ENCODE results near the gene ACAA1. TPM values are rescaled to one million over a fixed set of nuclear protein-coding genes. Genes with fewer than 3 reads are reported as not detected.
A peak's percentile ranks its signal among the peaks of the same experiment; 100 is the strongest.
"Not testable (repeated sequence)": the region's sequence is repeated elsewhere in the genome, so short reads cannot be mapped to it uniquely, and the experiment has no call there.

ACAA1 gene
- total and polyA plus RNA-seq, 9 of the 15 experiments (the other 6 are each of a cell fraction or from before 2014, with no cell fraction given), result 4.0 to 88.9 (median 57.2) TPM

GRCh38 chr3:38083871-38084333, 53.0 kb downstream of the ACAA1 start:
- WGBS (ENCODE audit: insufficient coverage, low coverage, missing lambda C conversion rate), result 54% methylated on average over 13 of the region's 13 CpGs
- intact Hi-C loops (cut with micrococcal nuclease), result no loop called here
- H3K4me3 ChIP-seq, result no peak overlapping the region
- no peak for ATAC-seq
- POLR2A ChIA-PET, result interaction anchor here (0.7 kb wide), 1 partner anchor 18 kb away, joined by 3 read pairs; no protein-coding TSS in a partner anchor
- no peaks in the 10 kb centered on the region for H4K20me1 ChIP-seq (replicated peaks; ENCODE audit: control insufficient read depth, insufficient read depth, low read length)
- no peaks in the 10 kb centered on the region for H3K4me1 ChIP-seq (replicated peaks in 1 of 2; ENCODE audit: control insufficient read depth in 2 of 2, insufficient read depth in 2 of 2, low read length in 2 of 2)
- FAIRE-seq, result peak; percentile 29
- H3K27me3 ChIP-seq (ENCODE audit: control insufficient read depth in 2 of 2, insufficient read depth in 2 of 2, low read length in 2 of 2), result peaks cover 12 to 15% of the 10 kb centered on the region in 2 experiments; a peak in 4 of 5 replicates
- no peaks in the 10 kb centered on the region for H3K79me2 ChIP-seq (ENCODE audit: control insufficient read depth, insufficient read depth, low read length)
- no peaks in the 10 kb centered on the region for H3K36me3 ChIP-seq (ENCODE audit: control insufficient read depth, insufficient read depth, low read length)
- no peak overlapping the region for H3K9ac ChIP-seq (ENCODE audit: insufficient read depth in 1 of 2, low read depth in 2 of 2, low read length in 2 of 2)
- H3K9me3 ChIP-seq (replicated peaks; ENCODE audit: control insufficient read depth, insufficient read depth, low read depth, low read length), result peaks cover 7% of the 10 kb centered on the region
- H3K4me2 ChIP-seq (ENCODE audit: insufficient read depth, low read length), result no peak overlapping the region
- CTCF ChIA-PET (ENCODE audit: low intra/inter-chr PET ratio), result no interaction called here
- peaks cover 2% of the 10 kb centered on the region for H3K9me1 ChIP-seq (ENCODE audit: control insufficient read depth, insufficient read depth, low read length)
- DNase-seq (ENCODE audit: extremely low read depth in 1 of 4, low spot score in 3 of 4), result no peak
- in situ Hi-C loops (cut with MboI), result no loop called here
- peak in 1 of 2 experiments; percentile 32; a peak in 1 of 3 replicates for TF ChIP-seq CBX3 (IDR thresholded peaks at IDR 0.05; ENCODE audit: borderline replicate concordance in 1 of 2, low read length in 2 of 2)
- no peak for TF ChIP-seq ARID3B (CRISPR knock-in tag; IDR thresholded peaks at IDR 0.05; ENCODE audit: borderline replicate concordance)
- TF ChIP-seq TFAP4 (CRISPR knock-in tag; IDR thresholded peaks at IDR 0.05; ENCODE audit: borderline replicate concordance), result 0 out of 2 replicates have a peak, but pooled peaks have one; percentile 0
- TF ChIP-seq ZNF644 (tag; IDR thresholded peaks at IDR 0.05; ENCODE audit: low read depth), result no peak
- peak; percentile 92 for TF ChIP-seq ZBTB33 (CRISPR knock-in tag; IDR thresholded peaks at IDR 0.05)
- TF ChIP-seq ZNF121 (CRISPR knock-in tag; conservative IDR thresholded peaks at IDR 0.05), result 0 out of 2 replicates have a peak, but pooled peaks have one; percentile 14
- H2AFZ ChIP-seq (ENCODE audit: low read depth, low read length), result no peak overlapping the region
- H3K27ac ChIP-seq (ENCODE audit: extremely low read depth, low read depth, low read length), result no peak overlapping the region
- no TSS peak for BruUV-seq (replicated peaks)

- H3K9ac ChIP-seq (ENCODE audit: insufficient read depth in 1 of 2, low read depth in 2 of 2, low read length in 2 of 2); H3K9me3 ChIP-seq (replicated peaks; ENCODE audit: control insufficient read depth, insufficient read depth, low read depth, low read length); ATAC-seq; H3K79me2 ChIP-seq (ENCODE audit: control insufficient read depth, insufficient read depth, low read length); H4K20me1 ChIP-seq (replicated peaks; ENCODE audit: control insufficient read depth, insufficient read depth, low read length); CTCF ChIA-PET (ENCODE audit: low intra/inter-chr PET ratio); H3K27me3 ChIP-seq (ENCODE audit: control insufficient read depth in 2 of 2, insufficient read depth in 2 of 2, low read length in 2 of 2); H3K27ac ChIP-seq (ENCODE audit: extremely low read depth, low read depth, low read length); H3K9me1 ChIP-seq (ENCODE audit: control insufficient read depth, insufficient read depth, low read length); H3K36me3 ChIP-seq (ENCODE audit: control insufficient read depth, insufficient read depth, low read length); BruUV-seq (replicated peaks); in situ Hi-C loops (cut with MboI); FAIRE-seq; H3K4me3 ChIP-seq; DNase-seq (ENCODE audit: extremely low read depth in 1 of 4, low spot score in 3 of 4); POLR2A ChIA-PET; H3K4me1 ChIP-seq (replicated peaks in 1 of 2; ENCODE audit: control insufficient read depth in 2 of 2, insufficient read depth in 2 of 2, low read length in 2 of 2); intact Hi-C loops (cut with micrococcal nuclease); H3K4me2 ChIP-seq (ENCODE audit: insufficient read depth, low read length); H2AFZ ChIP-seq (ENCODE audit: low read depth, low read length): not testable (repeated sequence)
- no CpG with 5 or more reads among the region's 1 CpG for WGBS (ENCODE audit: insufficient coverage, low coverage, missing lambda C conversion rate)
These were observed 53.7 kb downstream of the ACAA1 start for GRCh38 chr3:38083254-38083653.

All from K562 (cell line).